ENCODE measurements around the gene FETUB. TPM values are rescaled to one million over a fixed set of nuclear protein-coding genes. Genes with fewer than 3 reads are reported as not detected.

Gene FETUB
- total and polyA plus RNA-seq, 2 donors (not counting 3 experiments of a cell fraction or from before 2014, with no cell fraction given) = not detected

DNA sequence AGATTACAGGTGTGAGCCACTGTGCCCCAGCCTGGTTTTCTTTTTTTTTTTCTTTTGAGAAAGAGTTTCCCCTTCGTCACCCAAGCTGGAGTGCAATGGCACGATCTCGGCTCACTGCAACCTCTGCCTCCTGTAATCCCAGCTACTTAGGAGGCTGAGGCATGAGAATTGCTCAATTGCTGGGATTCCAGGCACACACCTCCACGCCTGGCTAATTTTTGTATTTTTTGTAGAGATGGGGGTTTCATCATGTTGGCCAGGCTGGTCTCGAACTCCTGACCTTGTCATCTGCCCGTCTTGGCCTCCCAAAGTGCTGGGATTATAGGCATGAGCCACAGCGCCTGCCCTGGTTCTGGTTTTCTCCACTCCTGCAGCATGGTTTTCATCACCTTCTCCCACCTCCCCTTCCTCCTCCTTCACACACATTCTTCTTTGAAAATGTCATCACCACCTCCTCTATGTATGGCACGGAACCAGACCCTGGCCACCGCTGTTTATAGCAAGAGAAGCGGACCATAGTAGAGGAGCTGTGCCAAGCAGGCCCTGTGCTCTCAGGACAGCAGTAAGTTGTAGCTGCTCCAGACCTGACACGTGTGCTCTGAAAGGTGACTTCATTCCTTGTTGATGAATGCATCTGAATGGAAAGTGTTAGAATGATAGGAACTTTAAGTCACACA, 42.0 kb upstream of the FETUB start:
- TF ChIP-seq MYC (IDR thresholded peaks at IDR 0.05; ENCODE audit: low read depth, low read length) (no peak), JUN (IDR thresholded peaks at IDR 0.05; ENCODE audit: borderline replicate concordance, insufficient read depth, insufficient read length, low read depth) (no peak), POLR2A (IDR thresholded peaks at IDR 0.05; ENCODE audit: low read depth, low read length) (no peak), GATA2 (IDR thresholded peaks at IDR 0.05; ENCODE audit: insufficient read depth, insufficient read length, low read depth, low read length) (no peak), POLR2AphosphoS5 (IDR thresholded peaks at IDR 0.05; ENCODE audit: insufficient read depth, low read depth, low read length) (no peak), EZH2 (IDR thresholded peaks at IDR 0.05; ENCODE audit: borderline replicate concordance, low read depth, low read length, severe bottlenecking) (no peak), CTCF (IDR thresholded peaks at IDR 0.05; ENCODE audit: extremely low read depth in 1 of 2, insufficient read depth in 1 of 2, low read depth in 1 of 2, low read length in 2 of 2) (no peak), FOS (IDR thresholded peaks at IDR 0.05; ENCODE audit: borderline replicate concordance, insufficient read depth, low read length) (no peak)
- TF ChIP-seq, protein P1, sequence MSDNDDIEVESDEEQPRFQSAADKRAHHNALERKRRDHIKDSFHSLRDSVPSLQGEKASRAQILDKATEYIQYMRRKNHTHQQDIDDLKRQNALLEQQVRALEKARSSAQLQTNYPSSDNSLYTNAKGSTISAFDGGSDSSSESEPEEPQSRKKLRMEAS (IDR thresholded peaks at IDR 0.05; ENCODE audit: insufficient read depth, insufficient read length) = no peak
- no peaks in the 10 kb centered on the region for H4K20me1 ChIP-seq (replicated peaks; ENCODE audit: control insufficient read depth, extremely low read depth, insufficient read depth, low read length)
- no peak overlapping the region for H2AFZ ChIP-seq (ENCODE audit: low read depth, low read length)
- CTCF ChIA-PET = interaction anchor here (2.0 kb wide), 1 partner anchor 11 kb away, joined by 11 read pairs; no protein-coding TSS in a partner anchor
- no peak overlapping the region for H3K4me2 ChIP-seq (ENCODE audit: insufficient read depth, low read length)
- no TSS peak for BruUV-seq (replicated peaks)
- no peak for DNase-seq (ENCODE audit: low read depth, low spot score)
- H3K9me3 ChIP-seq (replicated peaks; ENCODE audit: control insufficient read depth, insufficient read depth, low read length) = no peaks in the 10 kb centered on the region
- no peak overlapping the region for H3K9ac ChIP-seq (replicated peaks; ENCODE audit: extremely low read depth, insufficient read depth, low read length)
- H3K79me2 ChIP-seq (ENCODE audit: control insufficient read depth, insufficient read depth, low read length) = no peaks in the 10 kb centered on the region
- H3K36me3 ChIP-seq (ENCODE audit: control insufficient read depth in 2 of 2, extremely low read depth in 1 of 2, insufficient read depth in 2 of 2, low read length in 2 of 2) = no peaks in the 10 kb centered on the region
- POLR2A ChIA-PET = no interaction called here
- H3K4me1 ChIP-seq (ENCODE audit: control insufficient read depth, extremely low read depth, insufficient read depth, low read length) = no peaks in the 10 kb centered on the region
- no peak for FAIRE-seq
- no peak overlapping the region for H3K27ac ChIP-seq (ENCODE audit: insufficient read depth, low read depth, low read length)
- H3K4me3 ChIP-seq (replicated peaks in 1 of 3; ENCODE audit: insufficient read depth in 1 of 3, low read depth in 1 of 3, low read length in 3 of 3) = no peak overlapping the region
- peaks cover 0 to 4% of the 10 kb centered on the region in 2 experiments for H3K27me3 ChIP-seq (ENCODE audit: control insufficient read depth in 2 of 2, insufficient read depth in 2 of 2, low read length in 2 of 2)
- intact Hi-C loops (cut with micrococcal nuclease) = no loop called here
- H3K9me1 ChIP-seq (replicated peaks; ENCODE audit: control insufficient read depth, extremely low read depth, insufficient read depth, low read length) = no peaks in the 10 kb centered on the region
- dilution Hi-C loops (cut with MboI; ENCODE audit: extremely low pct_ligation_motif_present, low sequenced_read_pairs) = no loop called here

Data from endothelial cell of umbilical vein (primary cell).